Cardiac fibroblast (primary cell): ENCODE data around the gene KYAT1.
A peak's percentile ranks its signal among the peaks of the same experiment; 100 is the strongest.
"Not testable (repeated sequence)": the region's sequence is repeated elsewhere in the genome, so short reads cannot be mapped to it uniquely, and the experiment has no call there.

Experiments
- DNase-seq, 2 donors: peaks; one replicate each; pipeline versions ENCODE4 v3.0.0 to v3.0.0-alpha.2; 2010; ENCODE audit warnings: low read depth in 2 of 2
- H3K4me3 ChIP-seq, 2 donors: replicated peaks in 1 of 2; 1 replicate in 1 of 2; 2 replicates in 1 of 2; pipeline ENCODE4 v1.5.1; 2011; ENCODE audit warnings: low read depth in 2 of 2, low read length in 2 of 2, mild to moderate bottlenecking in 2 of 2, moderate library complexity in 1 of 2
- TF ChIP-seq, protein P1 (sequence below): IDR thresholded peaks from one replicate; pipeline ENCODE4 v1.5.1; 2011; ENCODE audit warnings: low read depth, mild to moderate bottlenecking, low read length, inconsistent platforms

KYAT1 gene

DNA sequence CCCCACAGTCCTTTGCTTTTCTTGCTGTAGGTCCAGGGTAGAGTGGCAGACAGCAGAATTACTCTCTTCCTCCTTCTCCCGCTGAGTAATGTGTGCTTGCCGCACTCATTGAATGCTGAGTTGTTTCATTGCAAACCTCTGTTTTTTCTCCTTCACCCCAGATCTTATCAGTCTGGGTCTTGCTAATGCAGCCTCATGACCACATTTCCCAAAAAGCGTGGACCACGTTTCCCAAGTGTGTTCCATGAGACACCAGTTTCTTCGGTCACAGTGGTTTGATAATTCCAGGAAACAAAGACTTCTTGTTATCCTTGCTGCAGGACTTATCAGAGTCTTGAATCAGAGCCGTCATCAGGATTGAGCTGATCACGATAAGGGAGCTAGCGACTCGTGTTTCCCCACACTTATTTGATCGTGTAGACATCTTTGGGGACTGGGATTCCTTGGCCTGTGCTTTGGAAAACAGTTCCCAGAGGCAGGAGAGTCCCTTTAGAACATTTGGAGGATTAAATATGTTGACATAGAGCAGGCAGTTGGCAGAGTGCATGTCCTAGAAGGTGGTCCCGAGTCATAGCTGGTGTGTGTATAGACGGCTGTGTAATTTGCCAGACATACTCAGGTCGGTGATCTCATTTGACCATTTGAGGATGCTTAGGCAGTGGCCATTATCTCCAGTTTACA lies 4.6 kb upstream of the KYAT1 start:
- peak; percentile 50 to 70 for DNase-seq
- H3K4me3 ChIP-seq, result no peak overlapping the region
- TF ChIP-seq, protein P1, sequence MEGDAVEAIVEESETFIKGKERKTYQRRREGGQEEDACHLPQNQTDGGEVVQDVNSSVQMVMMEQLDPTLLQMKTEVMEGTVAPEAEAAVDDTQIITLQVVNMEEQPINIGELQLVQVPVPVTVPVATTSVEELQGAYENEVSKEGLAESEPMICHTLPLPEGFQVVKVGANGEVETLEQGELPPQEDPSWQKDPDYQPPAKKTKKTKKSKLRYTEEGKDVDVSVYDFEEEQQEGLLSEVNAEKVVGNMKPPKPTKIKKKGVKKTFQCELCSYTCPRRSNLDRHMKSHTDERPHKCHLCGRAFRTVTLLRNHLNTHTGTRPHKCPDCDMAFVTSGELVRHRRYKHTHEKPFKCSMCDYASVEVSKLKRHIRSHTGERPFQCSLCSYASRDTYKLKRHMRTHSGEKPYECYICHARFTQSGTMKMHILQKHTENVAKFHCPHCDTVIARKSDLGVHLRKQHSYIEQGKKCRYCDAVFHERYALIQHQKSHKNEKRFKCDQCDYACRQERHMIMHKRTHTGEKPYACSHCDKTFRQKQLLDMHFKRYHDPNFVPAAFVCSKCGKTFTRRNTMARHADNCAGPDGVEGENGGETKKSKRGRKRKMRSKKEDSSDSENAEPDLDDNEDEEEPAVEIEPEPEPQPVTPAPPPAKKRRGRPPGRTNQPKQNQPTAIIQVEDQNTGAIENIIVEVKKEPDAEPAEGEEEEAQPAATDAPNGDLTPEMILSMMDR, result no peak

DNA sequence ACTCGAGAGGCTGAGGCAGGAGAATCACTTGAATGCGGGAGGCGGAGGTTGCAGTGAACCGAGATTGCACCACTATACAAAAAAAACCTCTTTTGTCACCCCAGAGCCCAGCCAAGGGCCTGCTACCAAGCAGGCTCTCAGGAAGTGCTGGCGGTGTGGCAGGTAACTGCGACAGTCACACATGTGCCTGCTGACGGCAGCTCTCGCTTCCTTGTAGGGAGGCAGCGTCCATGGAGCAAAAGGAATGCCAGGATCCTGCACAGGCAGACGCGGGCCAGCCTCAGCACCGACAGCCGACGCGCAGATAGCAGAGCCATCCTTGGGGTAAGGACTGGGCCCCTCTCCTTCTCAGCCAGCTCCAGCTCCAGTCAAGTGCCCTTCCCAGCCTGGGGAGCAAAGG lies 4.0 kb upstream of the KYAT1 start:
- TF ChIP-seq, protein P1, result no peak
- H3K4me3 ChIP-seq, result no peak overlapping the region

DNA sequence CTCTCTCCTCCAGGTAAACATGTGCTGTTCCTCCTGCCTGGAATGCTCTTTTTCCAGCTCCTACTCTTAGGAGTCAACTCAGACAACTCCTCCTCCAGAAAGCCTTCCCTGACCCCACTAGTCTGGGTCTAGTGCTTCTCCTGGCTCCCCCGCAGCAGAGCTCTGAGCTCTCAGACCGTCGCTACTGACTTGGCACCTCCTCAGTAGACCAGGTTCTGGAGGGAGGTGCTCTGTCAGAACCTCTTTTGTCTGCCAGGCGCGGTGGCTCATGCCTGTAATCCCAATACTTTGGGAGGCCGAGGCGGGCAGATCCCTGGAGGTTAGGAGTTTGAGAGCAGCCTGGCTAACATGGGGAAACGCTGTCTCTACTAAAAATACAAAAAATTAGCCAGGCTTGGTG lies 3.6 kb upstream of the KYAT1 start:
- TF ChIP-seq, protein P1, result no peak

More for the DNA sequence above, 4.0 kb upstream of the KYAT1 start:
- no peak for DNase-seq

DNA sequence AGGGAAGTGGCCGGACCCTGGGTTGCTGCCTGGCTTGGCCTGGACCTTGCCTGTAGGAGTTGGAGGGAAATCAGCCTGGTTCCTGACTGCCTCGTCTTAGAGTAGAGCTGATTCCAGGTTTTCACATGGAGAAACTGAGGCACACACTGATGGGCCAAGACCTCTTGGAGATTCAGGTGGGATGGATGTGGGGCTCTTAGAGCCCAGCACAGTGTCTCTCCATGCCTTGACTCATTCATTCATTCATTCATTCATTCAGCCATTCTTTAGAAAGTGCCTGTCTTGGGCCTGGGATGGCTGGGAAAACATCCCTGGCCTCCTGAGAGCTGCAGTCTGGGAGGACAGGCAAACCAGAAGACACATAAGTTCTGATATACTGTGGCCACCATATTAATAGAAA lies 2.4 kb upstream of the KYAT1 start:
- DNase-seq, result no peak
- TF ChIP-seq, protein P1, result no peak
- H3K4me3 ChIP-seq, result peak overlapping the region in 1 of 2 donors; percentile 5

More for the DNA sequence above, 3.6 kb upstream of the KYAT1 start:
- DNase-seq, result no peak
- H3K4me3 ChIP-seq, result no peak overlapping the region

DNA sequence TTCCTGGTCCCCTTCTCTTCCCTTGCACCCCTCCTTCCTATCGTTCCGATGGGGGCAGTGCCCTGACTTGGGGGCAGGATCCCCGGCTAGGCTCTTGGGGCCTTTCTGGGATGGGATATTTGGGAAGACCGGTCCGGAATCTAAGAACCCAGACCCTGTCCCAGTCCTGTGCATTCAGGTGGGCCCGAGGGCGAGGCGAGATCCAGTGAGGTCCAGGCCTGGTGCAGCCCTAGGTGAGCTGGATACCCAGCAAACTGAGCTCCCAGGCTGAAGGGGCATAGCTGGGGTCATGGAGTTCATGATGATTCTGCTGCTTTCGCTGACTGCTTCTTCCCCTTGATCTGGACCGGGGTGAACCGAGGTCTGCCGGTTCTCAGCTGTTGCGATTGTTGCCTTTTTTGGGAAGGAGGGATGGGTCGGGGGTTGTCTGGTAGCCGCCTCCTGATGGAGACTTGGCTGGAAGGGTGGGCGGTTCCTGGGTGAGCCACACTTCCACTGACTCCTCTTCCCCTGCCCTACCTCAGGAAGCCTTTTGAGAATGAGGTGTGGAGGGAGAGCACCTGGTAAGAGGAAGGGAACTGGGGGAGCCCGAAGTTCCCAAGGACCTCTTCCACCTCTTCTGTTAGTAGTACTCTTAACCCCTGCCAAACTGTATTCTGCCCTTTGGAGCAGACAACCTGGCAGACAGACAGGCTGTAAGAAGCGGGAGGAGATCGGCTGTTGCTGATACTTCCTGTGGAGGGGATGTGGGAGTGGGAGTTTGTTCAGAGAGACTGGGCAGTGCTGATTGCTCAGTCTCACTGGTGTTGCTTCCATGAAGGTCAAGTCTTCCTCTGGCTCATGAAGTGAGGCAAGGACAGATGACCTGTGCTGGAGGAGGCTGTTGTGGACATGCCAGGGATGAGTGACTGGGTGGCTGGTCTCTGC lies 1.2 kb upstream of the KYAT1 start:
- DNase-seq, result no peak
- TF ChIP-seq, protein P1, result no peak
- peak overlapping the region; percentile 66 to 88 for H3K4me3 ChIP-seq

DNA sequence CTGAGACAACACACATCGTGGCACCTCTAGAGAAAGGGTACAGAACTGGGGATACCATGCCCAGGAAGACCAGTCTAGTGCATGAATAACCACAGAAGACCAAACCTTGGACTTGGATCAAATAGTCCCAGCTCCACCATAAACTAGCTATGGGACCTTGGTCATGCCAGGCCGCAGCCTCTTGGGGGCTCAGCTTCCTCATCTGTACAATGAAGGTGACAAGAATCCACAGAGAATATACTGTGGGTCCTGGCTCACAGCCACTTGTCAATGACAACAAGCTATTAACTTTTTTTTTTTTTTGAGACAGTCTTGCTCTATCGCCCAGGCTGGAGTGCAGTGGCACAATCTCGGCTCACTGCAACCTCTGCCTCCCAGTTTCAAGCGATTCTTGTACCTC lies 3.9 kb downstream of the KYAT1 start:
- no peak overlapping the region for H3K4me3 ChIP-seq
- TF ChIP-seq, protein P1, result no peak
- DNase-seq, result no peak

DNA sequence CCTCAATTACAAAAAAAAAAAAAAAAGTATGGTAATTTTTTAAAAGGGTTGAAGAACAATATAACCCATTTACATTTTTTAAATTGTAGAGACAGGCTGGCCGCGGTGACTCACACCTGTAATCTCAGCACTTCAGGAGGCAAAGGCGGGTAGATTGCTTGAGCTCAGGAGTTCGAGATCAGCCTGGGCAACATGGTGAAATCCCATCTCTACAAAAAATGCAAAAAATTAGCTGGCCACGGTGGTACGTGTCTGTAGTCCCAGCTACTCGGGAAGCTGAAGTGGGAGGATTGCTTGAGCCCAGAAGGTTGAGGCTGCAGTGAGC lies 10.8 kb downstream of the KYAT1 start:
- DNase-seq, H3K4me3 ChIP-seq: not testable (repeated sequence)
